GM19193 (cell line): Measurements from ENCODE around the gene C5.

Experiments
- POLR2A ChIP-seq: IDR thresholded peaks from 4 replicates; pipeline ENCODE4 v1.6.1; 2011; ENCODE audit not compliant: insufficient read depth, insufficient read length; ENCODE audit errors: extremely low read depth

C5 gene

GRCh38 chr9:120999317-120999716, 50.8 kb downstream of the C5 start:
- TF ChIP-seq POLR2A: no peak

- no peak for TF ChIP-seq POLR2A
These were observed 52.0 kb downstream of the C5 start for GRCh38 chr9:120998111-120998510.

- no peak for TF ChIP-seq POLR2A
These were observed 52.6 kb downstream of the C5 start for GRCh38 chr9:120997502-120997901.

GRCh38 chr9:120996409-120996808, 53.7 kb downstream of the C5 start:
- TF ChIP-seq POLR2A: no peak

GRCh38 chr9:120989065-120989464, 61.0 kb downstream of the C5 start:
- no peak for TF ChIP-seq POLR2A

- no peak for TF ChIP-seq POLR2A
These were observed 64.3 kb downstream of the C5 start for GRCh38 chr9:120985819-120986222.

GRCh38 chr9:120983259-120983837, 66.7 kb downstream of the C5 start:
- TF ChIP-seq POLR2A: no peak

- TF ChIP-seq POLR2A: no peak
These were observed 67.2 kb downstream of the C5 start for GRCh38 chr9:120982836-120983235.

GRCh38 chr9:120980951-120981350, 69.1 kb downstream of the C5 start:
- TF ChIP-seq POLR2A: no peak

- no peak for TF ChIP-seq POLR2A
These were observed 70.3 kb downstream of the C5 start for GRCh38 chr9:120979797-120980196.

GRCh38 chr9:120978987-120979386, 71.1 kb downstream of the C5 start:
- TF ChIP-seq POLR2A: no peak

- TF ChIP-seq POLR2A: no peak
These were observed 72.8 kb downstream of the C5 start for GRCh38 chr9:120977321-120977720.

GRCh38 chr9:120974921-120975320, 75.2 kb downstream of the C5 start:
- no peak for TF ChIP-seq POLR2A

- no peak for TF ChIP-seq POLR2A
These were observed 75.9 kb downstream of the C5 start for GRCh38 chr9:120974181-120974580.

- TF ChIP-seq POLR2A: no peak
These were observed 78.1 kb downstream of the C5 start for GRCh38 chr9:120971938-120972337.

GRCh38 chr9:120970244-120970643, 79.8 kb downstream of the C5 start:
- no peak for TF ChIP-seq POLR2A

- TF ChIP-seq POLR2A: no peak
These were observed 84.1 kb downstream of the C5 start for GRCh38 chr9:120966013-120966369.
